HFFc6 (cell line): ENCODE measurements around the gene NELFA. TPM values are rescaled to one million over a fixed set of nuclear protein-coding genes. Genes with fewer than 3 reads are reported as not detected.
A peak's percentile ranks its signal among the peaks of the same experiment; 100 is the strongest.

Experiments
- DNase-seq: peaks from one replicate; pipeline ENCODE4 v3.0.0-alpha.2; 2018
- H3K27ac Mint-ChIP-seq: 2 replicates; pipeline ENCODE4 v1.8.0; 2020; ENCODE audit warnings: mild to moderate bottlenecking, mixed read lengths
- H3K27me3 Mint-ChIP-seq: 2 replicates; pipeline ENCODE4 v1.8.0; 2021; ENCODE audit warnings: mild to moderate bottlenecking, moderate library complexity, mixed read lengths; ENCODE audit not compliant: insufficient read depth
- H3K36me3 Mint-ChIP-seq: 2 replicates; pipeline ENCODE4 v1.8.0; 2021; ENCODE audit warnings: low read depth, mixed read lengths
- H3K4me1 Mint-ChIP-seq: 2 replicates; pipeline ENCODE4 v1.8.0; 2020; ENCODE audit warnings: low read depth, mixed read lengths
- H3K4me3 Mint-ChIP-seq: 2 replicates; pipeline ENCODE4 v1.8.0; 2020; ENCODE audit warnings: mild to moderate bottlenecking, moderate library complexity, mixed read lengths
- H3K9me3 Mint-ChIP-seq: 2 replicates; pipeline ENCODE4 v1.8.0; 2020; ENCODE audit warnings: mild to moderate bottlenecking, mixed read lengths
- total RNA-seq, 6 experiments: library from RNA; stranded (reverse); fragmentation: NEBNext Ultra II Directional; extraction: Animal tissue kit (Norgen Biotek cat#: 25700); gene quantifications; 2 replicates in 1 of 6; 3 replicates in 5 of 6; pipeline ENCODE4 v1.2.3, GENCODE V29; 2021
- TF ChIP-seq, protein P1 (sequence below): fragments of 200-600 bp; sonication (generic); IDR thresholded peaks from 2 replicates; pipeline ENCODE4 v1.5.0; 2021; ENCODE audit warnings: antibody characterized with exemption, mild to moderate bottlenecking

Gene NELFA
- total RNA-seq, 6 experiments from 2014 or later: 19.2 to 21.2 (median 20.2) TPM

DNA sequence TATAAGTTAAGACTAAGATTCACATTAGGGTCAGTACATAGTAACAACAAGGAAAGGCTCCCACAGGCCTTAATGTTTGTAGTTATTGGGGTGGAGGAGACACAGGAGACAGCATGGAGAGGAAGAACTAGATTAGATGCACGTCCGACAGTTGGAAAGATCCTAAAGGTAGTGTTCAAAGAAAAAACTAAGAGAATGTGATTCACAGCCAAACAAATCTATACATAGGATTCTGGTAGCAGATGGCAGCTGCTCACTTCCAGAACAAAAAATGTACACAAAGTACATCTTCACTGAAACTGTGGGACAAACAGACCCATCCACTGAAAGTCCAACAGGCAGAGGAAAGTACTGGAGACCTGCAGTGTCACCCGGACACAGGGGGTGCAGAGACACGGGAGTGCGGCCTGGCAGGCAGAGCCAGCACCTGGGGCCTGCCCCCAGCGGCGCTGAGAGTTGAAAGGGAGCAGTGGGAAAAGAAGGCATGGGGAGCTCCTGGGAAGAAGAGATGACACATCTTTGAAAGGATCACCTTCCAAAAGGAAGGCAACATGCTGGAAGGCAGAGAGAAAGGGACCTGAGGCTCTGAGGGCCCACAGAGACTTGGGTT is 40.0 kb downstream of the NELFA start:
- H3K27me3 Mint-ChIP-seq: peaks cover 7% of the 10 kb centered on the region
- H3K27ac Mint-ChIP-seq: 0 out of 2 replicates have a peak overlapping the region, but pooled peaks have one; percentile 6
- no peak overlapping the region for H3K4me3 Mint-ChIP-seq
- peaks cover 33% of the 10 kb centered on the region for H3K36me3 Mint-ChIP-seq
- DNase-seq: no peak
- no peaks in the 10 kb centered on the region for H3K9me3 Mint-ChIP-seq
- H3K4me1 Mint-ChIP-seq: peaks cover 8% of the 10 kb centered on the region; the same call in 1 of the 2 replicates
- TF ChIP-seq, protein P1, sequence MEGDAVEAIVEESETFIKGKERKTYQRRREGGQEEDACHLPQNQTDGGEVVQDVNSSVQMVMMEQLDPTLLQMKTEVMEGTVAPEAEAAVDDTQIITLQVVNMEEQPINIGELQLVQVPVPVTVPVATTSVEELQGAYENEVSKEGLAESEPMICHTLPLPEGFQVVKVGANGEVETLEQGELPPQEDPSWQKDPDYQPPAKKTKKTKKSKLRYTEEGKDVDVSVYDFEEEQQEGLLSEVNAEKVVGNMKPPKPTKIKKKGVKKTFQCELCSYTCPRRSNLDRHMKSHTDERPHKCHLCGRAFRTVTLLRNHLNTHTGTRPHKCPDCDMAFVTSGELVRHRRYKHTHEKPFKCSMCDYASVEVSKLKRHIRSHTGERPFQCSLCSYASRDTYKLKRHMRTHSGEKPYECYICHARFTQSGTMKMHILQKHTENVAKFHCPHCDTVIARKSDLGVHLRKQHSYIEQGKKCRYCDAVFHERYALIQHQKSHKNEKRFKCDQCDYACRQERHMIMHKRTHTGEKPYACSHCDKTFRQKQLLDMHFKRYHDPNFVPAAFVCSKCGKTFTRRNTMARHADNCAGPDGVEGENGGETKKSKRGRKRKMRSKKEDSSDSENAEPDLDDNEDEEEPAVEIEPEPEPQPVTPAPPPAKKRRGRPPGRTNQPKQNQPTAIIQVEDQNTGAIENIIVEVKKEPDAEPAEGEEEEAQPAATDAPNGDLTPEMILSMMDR: no peak

DNA sequence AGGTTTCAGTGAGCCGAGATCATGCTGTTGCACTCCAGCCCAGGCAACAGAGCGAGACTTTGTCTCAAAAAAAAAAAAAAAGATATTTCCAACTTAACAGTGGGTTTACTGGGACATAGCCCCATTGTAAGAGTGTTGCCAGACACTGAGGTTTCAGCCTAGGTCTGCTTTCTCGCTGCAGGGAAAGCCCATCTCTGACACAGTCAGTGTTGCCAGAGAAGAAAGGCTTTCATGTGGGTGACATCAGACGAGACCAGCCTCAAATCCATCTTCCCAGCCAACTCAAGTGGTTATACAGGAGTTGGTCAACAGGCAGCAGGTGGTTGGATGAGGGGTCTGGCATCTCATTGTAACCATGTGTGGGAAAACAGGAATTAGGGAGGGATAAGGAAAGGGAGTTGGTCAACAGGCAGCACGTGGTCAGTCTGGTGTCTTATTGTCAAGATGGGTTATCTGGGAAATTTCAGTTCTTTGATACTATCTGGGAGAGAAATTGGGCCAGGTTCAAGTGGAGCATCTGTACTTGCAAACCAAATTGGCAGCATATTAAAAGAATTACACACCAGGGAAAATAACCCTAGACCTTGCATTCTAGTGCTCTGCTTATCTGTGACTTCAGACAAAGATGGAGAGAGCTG is 41.1 kb downstream of the NELFA start:
- Mint-ChIP-seq H3K36me3 (peaks cover 33% of the 10 kb centered on the region), H3K27me3 (peaks cover 7% of the 10 kb centered on the region), H3K9me3 (no peaks in the 10 kb centered on the region), H3K4me1 (peaks cover 8% of the 10 kb centered on the region; the same call in 1 of the 2 replicates), H3K4me3 (no peak overlapping the region), H3K27ac (no peak overlapping the region; the same call in 1 of the 2 replicates)
- no peak for DNase-seq
- TF ChIP-seq, protein P1: no peak

DNA sequence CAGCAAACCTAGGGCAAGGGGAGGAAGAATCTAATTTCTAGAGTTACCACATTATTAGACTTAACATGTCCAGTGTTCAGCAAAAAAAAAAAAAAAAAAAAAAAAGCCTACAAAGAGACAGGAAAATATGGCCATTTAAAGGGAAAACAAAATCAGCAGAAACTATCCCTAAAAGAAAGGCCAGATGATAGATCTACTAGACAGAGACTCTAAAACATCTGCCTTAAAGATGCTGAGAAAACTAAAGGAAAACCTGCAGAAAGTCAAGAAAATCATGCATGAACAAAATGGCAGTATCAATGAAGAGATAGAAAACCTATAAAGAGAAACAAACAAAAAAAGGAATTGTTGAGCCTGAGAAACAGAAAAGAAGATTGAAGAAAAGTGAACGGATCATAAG is 43.8 kb downstream of the NELFA start:
- DNase-seq: no peak
- no peaks in the 10 kb centered on the region for H3K9me3 Mint-ChIP-seq
- H3K36me3 Mint-ChIP-seq: peaks cover 51% of the 10 kb centered on the region
- no peak overlapping the region; the same call in 1 of the 2 replicates for H3K27ac Mint-ChIP-seq
- H3K4me1 Mint-ChIP-seq: peaks cover 17% of the 10 kb centered on the region
- H3K27me3 Mint-ChIP-seq: peaks cover 2% of the 10 kb centered on the region
- TF ChIP-seq, protein P1: no peak
- no peak overlapping the region for H3K4me3 Mint-ChIP-seq

GRCh38 chr4:1964443-1964842 is 44.3 kb downstream of the NELFA start:
- DNase-seq: no peak
- H3K27ac Mint-ChIP-seq: no peak overlapping the region
- no peaks in the 10 kb centered on the region for H3K9me3 Mint-ChIP-seq
- H3K36me3 Mint-ChIP-seq: peaks cover 53% of the 10 kb centered on the region
- TF ChIP-seq, protein P1: no peak
- peaks cover 2% of the 10 kb centered on the region; the same call in 1 of the 2 replicates for H3K27me3 Mint-ChIP-seq
- H3K4me3 Mint-ChIP-seq: no peak overlapping the region
- H3K4me1 Mint-ChIP-seq: peaks cover 18% of the 10 kb centered on the region

DNA sequence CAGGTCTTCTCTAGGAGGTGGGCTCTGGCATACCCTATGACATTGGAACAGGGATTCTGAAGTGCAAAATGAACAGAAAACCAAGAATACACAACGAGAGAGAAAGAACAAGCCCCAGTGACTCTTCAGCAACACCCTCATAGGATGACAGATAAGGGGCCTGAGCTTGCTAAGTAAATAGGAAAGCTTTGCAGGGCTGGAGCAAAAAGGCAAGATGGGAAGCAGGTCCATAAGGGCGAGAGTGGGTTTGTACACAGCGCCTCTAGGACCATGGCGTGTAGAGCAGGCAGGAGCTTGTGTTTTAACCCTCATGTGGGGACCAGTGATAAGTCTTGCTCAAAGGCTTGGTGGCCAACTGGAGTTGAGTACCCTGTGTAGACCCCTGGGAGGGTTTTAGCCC is 45.8 kb downstream of the NELFA start:
- DNase-seq: no peak
- Mint-ChIP-seq H3K9me3 (no peaks in the 10 kb centered on the region), H3K36me3 (peaks cover 58% of the 10 kb centered on the region), H3K27ac (no peak overlapping the region), H3K4me1 (peaks cover 18% of the 10 kb centered on the region), H3K27me3 (peaks cover 1% of the 10 kb centered on the region; the same call in 1 of the 2 replicates), H3K4me3 (no peak overlapping the region)
- TF ChIP-seq, protein P1: no peak
